NCI-H748 (cell line): ENCODE measurements around the gene ZSWIM3.
A peak's percentile ranks its signal among the peaks of the same experiment; 100 is the strongest.
"Not testable (repeated sequence)": the region's sequence is repeated elsewhere in the genome, so short reads cannot be mapped to it uniquely, and the experiment has no call there.

Experiments
- DNase-seq: peaks from one replicate; lab custom pipeline; 2025; ENCODE audit not compliant: unreplicated experiment; lab: John Stamatoyannopoulos, UW

The ZSWIM3 gene

DNA sequence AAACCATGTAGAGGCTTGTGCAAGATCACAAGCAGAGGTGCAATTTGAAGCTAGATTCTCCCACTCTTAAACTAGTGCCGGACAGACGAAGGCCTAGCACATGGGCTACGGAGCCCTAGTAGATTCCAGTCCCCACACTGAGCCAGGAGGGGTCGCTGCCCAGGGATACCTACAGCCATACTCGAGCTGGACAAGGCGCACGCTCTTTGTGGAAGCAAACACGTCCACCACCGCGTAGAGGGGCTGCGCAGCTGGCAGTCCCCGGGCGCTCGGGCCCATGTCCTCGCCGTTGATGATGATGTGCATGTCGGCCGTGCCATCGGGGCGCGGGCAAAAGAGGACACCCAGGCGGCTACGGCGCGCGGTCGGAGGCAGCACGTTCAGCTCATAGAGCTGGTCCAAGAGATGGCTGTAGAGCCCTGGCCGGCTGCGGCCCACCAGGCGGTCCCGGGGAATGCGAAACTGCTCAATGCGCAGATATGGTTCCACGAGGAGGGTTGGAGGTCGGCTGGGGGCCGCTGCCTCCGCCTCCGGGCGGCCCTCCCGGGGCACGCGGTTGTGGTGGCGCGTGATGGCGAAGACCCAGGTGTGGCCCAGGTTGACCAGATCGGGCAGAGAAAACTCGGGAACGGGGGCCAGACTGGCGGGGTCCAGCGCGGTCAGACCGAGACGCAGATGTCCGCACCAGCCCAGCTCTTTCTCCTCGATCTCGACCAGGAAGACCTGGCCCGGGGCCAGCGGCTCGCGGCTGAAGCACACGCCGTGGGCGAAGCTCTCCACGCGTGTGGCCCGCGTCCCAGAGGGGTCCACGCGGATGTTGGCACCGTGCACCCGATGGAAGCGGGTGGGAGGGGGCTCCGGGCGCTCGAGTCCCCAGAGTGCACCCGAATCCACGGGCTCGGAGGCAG lies 32.9 kb downstream of the ZSWIM3 start:
- DNase-seq, result peak; percentile 80

DNA sequence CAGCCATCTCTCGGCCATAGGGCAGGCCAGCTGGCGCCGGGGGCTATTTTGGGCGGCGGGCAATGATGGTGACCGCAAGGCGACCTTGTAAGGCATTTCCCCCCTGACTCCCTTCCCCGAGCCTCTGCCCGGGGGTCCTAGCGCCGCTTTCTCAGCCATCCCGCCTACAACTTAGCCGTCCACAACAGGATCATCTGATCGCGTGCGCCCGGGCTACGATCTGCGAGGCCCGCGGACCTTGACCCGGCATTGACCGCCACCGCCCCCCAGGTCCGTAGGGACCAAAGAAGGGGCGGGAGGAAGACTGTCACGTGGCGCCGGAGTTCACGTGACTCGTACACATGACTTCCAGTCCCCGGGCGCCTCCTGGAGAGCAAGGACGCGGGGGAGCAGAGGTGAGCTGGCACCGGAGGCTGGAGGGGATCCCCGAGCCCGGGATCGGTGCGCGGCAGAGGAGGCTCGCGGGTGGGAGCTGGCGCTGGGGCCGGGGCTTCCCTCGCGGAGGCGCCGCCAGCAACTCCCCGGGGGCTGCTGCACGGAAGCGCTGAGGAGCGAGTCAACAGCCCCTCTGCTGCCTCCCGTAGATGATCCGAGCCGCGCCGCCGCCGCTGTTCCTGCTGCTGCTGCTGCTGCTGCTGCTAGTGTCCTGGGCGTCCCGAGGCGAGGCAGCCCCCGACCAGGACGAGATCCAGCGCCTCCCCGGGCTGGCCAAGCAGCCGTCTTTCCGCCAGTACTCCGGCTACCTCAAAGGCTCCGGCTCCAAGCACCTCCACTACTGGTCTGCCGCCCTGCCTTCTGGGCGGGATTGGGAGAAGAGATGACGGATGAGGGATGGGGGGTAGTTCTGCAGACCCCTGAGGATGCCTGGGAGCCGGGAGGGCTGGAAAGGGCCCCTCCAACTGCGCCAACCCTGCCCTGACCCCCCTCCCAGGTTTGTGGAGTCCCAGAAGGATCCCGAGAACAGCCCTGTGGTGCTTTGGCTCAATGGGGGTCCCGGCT lies 33.9 kb downstream of the ZSWIM3 start, which contains the start of the genes CTSA and NEURL2:
CTSA (plus strand) TSS at position 351 of the 999 bp plus-strand sequence; CDS start at position 585, 234 bp downstream.
NEURL2 (minus strand) TSS at position 224 of the 999 bp plus-strand sequence; CDS start at position 7, 217 bp downstream.
- peak; percentile 81 for DNase-seq

DNA sequence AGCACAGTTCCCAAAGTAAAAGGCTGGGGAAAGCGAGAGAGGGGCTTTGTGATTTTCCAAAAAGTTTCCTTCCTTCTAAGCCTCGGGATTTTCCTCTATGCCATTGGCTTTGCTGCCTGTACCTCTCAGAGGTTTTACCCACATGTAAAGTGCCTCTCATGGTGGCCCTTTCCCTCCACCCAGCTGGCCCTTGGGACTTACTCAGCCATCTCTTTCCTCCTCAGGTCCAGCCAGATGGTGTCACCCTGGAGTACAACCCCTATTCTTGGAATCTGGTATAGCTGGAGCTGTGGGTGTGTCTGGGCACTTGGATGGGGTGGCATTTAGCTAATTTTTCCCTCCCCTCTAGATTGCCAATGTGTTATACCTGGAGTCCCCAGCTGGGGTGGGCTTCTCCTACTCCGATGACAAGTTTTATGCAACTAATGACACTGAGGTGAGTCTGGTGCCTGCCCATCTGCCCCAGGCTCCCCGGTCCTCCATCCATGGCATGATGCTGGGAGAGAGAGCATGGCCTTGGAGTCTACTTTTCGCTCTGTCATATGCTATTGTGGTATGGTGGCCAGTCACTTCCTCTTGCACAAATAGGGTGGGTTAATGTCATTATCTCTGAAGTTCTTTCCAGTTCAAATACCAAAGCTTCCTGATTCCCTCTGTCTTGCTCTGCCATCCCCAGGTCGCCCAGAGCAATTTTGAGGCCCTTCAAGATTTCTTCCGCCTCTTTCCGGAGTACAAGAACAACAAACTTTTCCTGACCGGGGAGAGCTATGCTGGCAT lies 34.8 kb downstream of the ZSWIM3 start:
- no peak for DNase-seq

DNA sequence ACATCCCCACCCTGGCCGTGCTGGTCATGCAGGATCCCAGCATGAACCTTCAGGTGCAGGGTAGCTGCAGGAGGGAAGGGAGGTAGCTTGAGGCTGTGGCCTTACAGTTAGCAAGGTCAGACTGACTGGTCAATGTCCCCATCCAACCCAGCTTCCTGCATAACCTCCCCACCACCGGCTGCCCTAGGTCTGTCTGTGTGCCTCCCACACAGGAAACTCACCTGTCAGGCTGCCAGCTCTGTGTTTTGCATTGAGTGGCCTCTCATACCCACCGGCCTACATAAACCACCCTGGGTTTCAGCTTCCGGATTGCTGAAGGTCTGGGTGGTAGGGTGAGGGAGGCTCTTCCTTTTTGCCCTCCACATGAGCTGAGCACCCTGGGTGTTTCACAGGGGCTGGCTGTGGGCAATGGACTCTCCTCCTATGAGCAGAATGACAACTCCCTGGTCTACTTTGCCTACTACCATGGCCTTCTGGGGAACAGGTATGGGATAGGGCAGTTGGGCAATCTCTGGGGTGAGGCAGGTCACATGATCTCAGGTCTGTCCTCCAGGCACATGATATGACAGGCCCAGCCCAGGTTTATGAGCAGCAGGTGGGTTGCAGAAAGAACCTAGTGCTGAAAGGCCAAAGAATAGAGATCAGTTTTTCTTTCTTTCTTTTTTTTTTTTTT lies 35.5 kb downstream of the ZSWIM3 start:
- DNase-seq, result no peak

DNA sequence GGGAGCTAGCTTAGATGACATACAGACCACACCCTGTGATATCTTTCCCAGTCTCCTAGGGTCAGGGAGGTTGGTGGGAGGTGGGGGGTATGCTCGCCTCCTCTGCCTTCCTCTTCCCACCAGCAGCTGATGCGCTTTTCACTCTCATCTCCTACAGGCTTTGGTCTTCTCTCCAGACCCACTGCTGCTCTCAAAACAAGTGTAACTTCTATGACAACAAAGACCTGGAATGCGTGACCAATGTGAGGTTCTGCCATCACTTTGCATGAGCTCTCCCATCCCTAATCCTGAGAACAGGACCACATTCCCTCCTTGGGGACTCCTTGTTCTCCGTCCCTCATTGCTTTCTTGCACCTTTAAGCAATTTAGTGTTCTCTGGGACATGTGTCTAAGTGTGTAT lies 36.4 kb downstream of the ZSWIM3 start:
- DNase-seq, result no peak

DNA sequence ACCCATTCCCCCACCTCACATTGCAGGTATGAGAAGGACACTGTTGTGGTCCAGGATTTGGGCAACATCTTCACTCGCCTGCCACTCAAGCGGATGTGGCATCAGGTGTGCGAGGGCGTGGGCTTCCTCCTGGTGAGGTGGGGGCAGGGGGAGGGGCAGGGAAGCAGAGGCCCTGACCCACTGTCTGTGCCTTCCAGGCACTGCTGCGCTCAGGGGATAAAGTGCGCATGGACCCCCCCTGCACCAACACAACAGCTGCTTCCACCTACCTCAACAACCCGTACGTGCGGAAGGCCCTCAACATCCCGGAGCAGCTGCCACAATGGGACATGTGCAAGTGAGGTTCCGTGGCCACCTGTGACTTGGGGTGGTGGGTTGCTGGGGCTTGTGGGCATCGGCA lies 37.4 kb downstream of the ZSWIM3 start:
- no peak for DNase-seq

DNA sequence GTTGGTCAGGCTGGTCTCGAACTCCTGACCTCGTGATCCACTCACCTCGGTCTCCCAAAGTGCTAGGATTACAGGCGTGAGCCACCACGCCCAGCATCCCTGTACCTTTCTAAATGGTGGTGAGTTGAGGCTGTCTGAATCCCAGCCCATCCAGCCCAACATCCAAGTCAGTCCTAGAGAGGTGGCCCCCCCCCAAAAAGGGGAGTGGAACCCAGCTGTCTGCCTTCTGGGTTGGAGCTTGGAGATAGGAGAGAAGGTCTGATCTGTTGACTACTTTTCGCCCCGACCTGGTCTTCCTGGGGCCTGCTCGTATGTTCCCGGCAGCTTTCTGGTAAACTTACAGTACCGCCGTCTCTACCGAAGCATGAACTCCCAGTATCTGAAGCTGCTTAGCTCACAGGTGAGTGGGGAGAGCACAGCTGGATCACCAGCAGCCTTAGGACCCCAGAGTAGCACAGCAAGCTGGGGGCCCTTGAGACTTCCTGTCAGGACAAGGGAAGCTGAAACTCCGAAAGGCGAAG lies 39.3 kb downstream of the ZSWIM3 start:
- no peak for DNase-seq

DNA sequence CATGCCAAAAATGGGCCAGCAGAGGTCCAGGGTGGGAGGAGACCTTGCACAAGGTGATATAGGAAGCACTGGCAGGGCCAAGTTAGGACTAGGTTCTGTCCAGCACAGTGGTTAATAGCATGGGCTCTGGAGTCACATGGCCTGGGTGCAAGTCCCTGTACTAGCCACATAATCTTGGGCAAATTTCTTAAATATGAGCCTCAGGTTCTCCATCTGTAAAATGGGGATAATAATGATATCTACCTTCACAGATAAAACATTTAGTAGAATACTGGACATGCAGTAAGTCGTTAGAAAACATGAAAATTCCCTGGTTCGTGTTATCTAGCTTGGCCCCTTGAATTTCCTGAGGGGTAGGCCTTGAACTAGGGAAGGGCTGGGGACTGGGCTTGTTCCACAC lies 39.9 kb downstream of the ZSWIM3 start:
- DNase-seq, result no peak

DNA sequence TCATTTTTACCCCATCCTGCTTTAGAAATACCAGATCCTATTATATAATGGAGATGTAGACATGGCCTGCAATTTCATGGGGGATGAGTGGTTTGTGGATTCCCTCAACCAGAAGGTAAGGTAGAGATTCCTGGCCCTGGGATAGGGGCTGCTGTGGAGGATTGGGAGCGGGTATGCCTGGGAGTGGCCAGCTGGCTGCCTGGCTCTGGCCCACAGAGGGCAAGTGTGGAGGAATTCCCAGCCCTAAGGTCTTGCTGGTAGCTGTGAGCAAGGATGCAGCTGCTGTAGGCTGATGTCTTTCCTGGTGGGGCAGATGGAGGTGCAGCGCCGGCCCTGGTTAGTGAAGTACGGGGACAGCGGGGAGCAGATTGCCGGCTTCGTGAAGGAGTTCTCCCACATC lies 40.3 kb downstream of the ZSWIM3 start:
- DNase-seq, result no peak

DNA sequence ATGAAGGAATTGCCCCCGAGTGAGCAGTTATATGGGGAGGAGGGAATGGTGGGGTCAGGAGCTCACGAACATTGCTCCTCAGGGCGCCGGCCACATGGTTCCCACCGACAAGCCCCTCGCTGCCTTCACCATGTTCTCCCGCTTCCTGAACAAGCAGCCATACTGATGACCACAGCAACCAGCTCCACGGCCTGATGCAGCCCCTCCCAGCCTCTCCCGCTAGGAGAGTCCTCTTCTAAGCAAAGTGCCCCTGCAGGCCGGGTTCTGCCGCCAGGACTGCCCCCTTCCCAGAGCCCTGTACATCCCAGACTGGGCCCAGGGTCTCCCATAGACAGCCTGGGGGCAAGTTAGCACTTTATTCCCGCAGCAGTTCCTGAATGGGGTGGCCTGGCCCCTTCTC lies 40.9 kb downstream of the ZSWIM3 start:
- DNase-seq, result no peak

DNA sequence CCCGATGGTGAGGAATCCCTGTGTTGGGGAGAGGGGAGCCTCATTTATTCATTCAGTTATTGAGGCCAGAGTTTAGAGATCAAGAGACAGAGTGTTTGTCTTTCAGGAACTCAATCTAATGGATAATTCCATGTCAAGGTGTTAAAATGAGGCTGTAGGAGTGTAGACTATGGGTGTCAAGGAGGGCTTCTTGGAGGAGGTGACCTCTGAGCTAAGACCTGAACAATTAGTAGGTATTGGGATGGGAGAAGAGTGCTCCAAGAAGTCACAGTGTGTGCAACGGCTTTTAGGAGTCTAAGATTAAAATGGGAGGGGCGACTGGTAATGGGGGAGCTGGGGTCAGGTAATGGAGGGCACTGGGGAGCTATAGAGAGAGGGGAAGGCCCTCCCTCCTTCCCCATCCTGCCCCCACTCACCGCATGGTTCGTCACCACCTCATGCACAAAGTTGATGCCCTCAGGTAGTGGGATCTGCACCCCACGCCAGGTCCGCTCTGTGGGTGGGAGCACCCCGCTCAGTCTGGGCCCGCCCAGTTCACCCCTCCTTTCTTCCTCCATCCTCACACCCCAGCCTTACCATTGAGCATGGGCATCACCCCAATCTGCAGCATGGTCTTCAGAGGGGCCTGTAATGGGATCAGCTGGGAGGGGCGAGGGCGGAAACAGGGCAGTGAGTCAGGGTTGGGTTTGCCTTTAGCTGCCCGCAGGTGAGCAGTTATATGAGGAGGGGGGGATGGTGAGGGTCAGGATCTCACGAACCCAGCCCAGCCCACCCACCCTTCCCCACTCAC lies 41.8 kb downstream of the ZSWIM3 start:
- DNase-seq, result no peak

DNA sequence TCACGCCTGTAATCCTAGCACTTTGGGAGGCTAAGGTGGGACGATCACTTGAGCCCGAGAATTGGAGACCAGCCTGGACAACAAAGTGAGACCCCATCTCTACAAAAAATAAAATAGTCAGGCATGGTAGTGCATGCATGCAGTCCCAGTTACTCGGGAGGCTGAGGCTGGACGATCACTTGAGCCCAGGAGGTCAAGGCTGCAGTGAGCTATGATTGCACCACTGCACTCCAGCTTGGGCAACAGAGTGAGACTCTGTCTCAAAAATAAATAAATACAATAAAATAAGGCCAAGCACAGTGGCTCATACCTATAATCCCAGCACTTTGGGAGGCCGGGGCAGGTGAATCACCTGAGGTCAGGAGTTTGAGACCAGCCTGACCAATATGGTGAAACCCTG lies 43.9 kb downstream of the ZSWIM3 start:
- DNase-seq, result not testable (repeated sequence)

DNA sequence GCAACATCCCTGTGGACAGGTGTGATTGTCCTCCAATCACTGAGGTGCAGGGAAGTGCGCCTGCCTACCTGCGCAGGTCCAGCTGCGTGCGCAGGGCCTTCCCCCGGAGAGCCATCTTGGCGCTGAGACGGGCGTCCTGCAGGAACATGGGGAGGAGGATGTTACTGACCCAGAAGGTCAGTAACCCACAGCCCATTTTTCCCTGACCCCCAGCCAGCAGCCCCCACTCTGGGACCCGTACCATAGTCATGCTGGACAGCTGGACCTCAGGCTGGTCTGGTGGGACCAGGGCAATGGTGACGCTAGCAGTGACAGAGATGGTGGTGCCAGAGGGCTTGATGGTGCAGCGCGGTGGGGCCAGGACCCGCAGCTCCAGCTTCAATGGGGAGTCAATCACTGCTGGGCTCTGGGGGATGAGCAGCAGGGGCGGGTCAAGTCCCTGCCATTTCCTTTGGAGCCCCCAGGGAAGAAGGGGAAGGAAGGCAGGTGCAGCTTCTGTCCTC lies 44.8 kb downstream of the ZSWIM3 start:
- no peak for DNase-seq

DNA sequence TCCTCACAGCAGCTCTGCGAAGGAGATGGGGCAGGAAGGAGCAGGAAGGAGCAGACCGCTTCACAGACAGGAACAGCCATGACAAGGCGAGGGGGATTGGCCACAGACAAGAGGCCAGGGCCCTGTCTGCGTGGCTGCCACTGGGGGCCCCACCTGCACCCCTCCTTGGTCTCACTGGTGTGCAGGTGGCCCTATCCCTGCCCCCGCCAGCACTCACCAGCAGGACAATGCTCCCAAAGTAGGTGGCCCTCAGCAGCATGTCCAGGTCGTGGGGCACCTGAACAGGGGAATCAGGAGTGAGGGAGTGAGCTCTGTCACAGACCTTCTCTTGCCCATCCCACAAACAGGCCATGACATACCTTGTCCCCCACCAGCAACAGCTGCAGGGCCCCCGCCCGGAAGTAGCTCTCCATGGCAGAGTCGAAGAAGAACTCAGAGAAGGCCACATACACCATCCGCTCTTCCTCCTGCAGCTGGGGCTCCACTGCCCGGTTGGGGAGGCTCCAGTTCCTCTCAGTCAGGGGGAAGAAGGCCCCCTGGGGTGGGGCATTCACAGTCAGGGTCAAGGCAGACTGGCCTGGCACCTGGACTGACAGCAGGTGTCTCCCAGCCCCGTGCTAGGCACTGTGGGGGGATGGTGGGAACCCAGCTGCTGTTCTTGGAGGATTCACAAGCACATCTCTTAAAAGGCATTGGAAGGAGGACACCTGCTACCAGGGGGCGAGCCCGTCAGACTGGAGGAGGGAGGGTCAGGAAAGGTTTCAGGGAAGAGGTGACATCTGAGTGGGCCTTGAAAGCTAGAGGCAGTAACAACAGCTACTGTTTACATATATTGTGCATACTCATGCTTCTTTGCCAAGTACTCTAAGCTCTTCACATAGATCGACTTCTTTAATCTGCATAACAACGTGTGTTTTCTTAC lies 47.4 kb downstream of the ZSWIM3 start:
- no peak for DNase-seq

DNA sequence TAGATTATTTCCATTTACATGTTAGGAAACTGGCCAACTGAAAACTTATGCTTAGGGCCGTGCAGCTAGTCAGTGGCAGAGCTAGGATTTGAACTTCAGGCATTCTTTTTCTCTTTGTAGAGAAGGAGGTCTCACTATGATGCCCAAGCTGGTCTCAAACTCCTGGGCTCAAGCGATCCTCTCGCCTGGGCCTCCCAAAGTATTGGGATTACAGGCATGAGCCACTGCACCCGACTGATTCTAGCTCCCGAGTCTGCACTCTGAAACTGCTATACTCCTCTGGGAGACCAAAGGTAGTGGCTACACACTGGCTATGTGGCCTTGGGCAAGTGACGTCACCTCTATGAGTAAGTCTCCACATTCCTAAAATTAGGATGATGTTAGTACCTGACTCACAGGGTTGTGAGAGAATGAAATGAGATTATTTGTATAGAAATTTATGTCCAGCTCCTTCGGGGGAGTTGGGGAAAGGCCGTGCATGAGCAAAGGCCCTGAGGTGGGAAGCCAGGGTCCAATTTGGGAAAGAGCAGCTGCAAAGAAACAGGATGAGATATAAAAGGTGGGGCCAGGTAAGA lies 48.2 kb downstream of the ZSWIM3 start:
- no peak for DNase-seq

DNA sequence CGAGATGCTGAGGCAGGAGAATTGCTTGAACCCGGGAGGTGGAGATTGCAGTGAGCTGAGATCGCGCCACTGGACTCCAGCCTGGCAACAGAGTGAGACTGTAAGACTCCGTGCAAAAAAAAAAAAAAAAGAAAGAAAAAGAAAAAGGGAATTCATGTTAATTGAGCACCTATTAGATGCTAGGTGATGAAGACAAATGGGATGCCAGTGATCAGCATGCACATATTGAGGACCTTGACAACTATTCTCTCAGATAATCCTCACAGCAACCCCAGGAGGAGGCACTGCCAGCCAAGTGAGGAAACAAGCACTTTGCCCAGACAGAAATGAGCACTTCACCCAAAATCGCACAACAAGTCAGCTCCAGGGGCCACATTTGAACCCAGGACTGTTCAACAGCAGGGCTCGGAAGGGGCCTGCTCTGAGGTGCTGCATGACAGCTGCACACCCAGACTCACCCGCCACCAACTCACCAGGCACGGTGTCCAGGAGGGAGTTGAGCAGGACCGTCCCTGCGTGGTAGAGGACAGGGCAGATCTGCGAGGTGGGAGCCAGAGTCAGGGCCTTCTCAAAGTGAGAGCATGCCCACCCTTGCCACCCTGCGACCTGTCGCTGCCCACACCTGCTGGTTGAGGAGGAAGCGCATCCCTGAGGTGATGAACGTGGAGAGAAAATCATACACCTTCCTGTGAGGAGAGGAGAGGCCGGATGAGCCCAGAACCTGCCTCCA lies 50.0 kb downstream of the ZSWIM3 start:
- DNase-seq, result no peak

DNA sequence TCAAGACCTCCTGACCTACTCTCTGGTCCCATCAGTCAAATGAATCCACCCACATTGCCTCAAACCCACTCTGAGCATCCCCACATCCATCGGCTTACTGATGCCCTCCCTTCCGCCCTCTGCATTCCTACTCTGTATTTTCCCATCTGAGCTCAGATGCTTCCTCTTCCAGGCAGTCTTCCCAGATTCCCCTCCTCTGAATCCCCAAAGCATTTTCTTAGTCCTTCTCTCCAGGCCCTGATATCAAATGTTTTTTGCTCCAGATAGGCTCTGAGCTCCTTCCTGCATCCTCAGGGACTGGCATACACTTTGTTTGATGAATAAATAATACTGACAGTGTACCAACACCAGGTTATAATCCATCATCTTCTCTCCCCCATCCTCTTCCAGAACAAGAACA lies 50.7 kb downstream of the ZSWIM3 start:
- DNase-seq, result no peak
